Hair follicular keratinocyte (primary cell): Measurements from ENCODE around the gene PRPF18. TPM values are rescaled to one million over a fixed set of nuclear protein-coding genes. Genes with fewer than 3 reads are reported as not detected.

Experiments
- total RNA-seq: library from RNA; depleted of rRNA; stranded (reverse); fragments of >200 nt; gene quantifications from 2 replicates; pipeline ENCODE4 v1.2.3, GENCODE V29; 2015

PRPF18 gene, protein sequence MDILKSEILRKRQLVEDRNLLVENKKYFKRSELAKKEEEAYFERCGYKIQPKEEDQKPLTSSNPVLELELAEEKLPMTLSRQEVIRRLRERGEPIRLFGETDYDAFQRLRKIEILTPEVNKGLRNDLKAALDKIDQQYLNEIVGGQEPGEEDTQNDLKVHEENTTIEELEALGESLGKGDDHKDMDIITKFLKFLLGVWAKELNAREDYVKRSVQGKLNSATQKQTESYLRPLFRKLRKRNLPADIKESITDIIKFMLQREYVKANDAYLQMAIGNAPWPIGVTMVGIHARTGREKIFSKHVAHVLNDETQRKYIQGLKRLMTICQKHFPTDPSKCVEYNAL
- total RNA-seq, result 19.2 and 19.7 TPM in 2 replicates

DNA sequence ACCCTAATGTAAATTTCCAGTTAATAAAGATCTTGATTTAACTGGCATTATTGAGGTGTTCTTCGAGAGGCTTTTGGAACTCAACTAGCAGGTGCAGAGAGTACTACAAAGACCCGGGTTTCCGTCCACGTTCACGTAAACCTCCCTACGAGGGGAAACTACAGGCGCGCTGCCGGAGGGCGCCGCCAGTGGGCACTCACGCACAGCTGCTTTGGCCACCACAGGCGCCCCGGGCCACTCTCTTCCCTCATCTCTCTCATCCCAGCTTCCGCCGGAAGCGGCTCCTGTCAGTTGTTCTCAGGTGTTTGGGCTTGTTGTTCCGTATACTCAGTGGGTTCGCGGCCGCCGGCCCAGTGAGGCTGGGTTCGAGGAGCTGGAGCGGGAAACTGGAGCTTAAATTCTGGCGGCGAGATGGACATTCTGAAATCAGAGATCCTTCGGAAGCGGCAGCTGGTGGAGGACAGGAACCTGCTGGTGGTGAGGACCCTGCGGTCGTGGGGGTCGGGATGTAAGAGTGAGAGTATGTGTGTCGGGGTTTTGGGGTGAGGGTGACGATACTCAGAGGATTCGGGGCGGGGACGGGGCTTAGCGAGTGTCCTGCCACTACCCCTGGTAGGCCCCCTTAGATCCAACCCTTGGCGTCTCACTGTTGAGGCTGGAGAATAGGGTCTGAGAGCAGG lies at the start of gene PRPF18:
TSS of gene PRPF18 (plus strand) at position 290 of the 680 bp plus-strand sequence. CDS start at position 412, 122 bp downstream.

Other genes starting within 250 kb of the PRPF18 start
- gene SEPHS1, start 238.7 kb upstream of the PRPF18 start, total RNA-seq, result 24.9 and 44.0 TPM in 2 replicates
- gene BEND7, start 58.0 kb upstream of the PRPF18 start, total RNA-seq, result 2.9 and 4.2 TPM in 2 replicates